Kidney epithelial cell (primary cell): ENCODE data around the gene PAXX. TPM values are rescaled to one million over a fixed set of nuclear protein-coding genes. Genes with fewer than 3 reads are reported as not detected.

Source experiments
- DNase-seq: peaks from one replicate; pipeline ENCODE4 v3.0.0-alpha.2; 2010; ENCODE audit warnings: low read depth
- H3K27me3 ChIP-seq: 2 replicates; pipeline ENCODE4 v1.6.0; 2011; ENCODE audit warnings: low read length; ENCODE audit not compliant: control insufficient read depth, insufficient read depth
- H3K36me3 ChIP-seq: 2 replicates; pipeline ENCODE4 v1.5.1; 2011; ENCODE audit warnings: low read length; ENCODE audit not compliant: control insufficient read depth, insufficient read depth
- H3K4me3 ChIP-seq: 2 replicates; pipeline ENCODE4 v1.5.1; 2011; ENCODE audit warnings: low read depth, mild to moderate bottlenecking, control low read depth, low read length
- CTCF ChIP-seq: IDR thresholded peaks from 2 replicates; pipeline ENCODE4 v1.5.1; 2011; ENCODE audit warnings: mild to moderate bottlenecking, moderate library complexity, low read length, control low read depth, inconsistent platforms; ENCODE audit not compliant: insufficient read depth, poor library complexity, severe bottlenecking
- total RNA-seq: library from RNA; depleted of rRNA; stranded (reverse); fragments of >200 nt; gene quantifications from 2 replicates; pipeline ENCODE4 v1.2.3, GENCODE V29; 2015

The PAXX gene
- total RNA-seq, 1 donor from 2014 or later: 46.8 TPM

GRCh38 chr9:136949817-136950655, 42.2 kb upstream of the PAXX start:
- DNase-seq: peak; percentile 61

GRCh38 chr9:136950656-136951276, 41.5 kb upstream of the PAXX start:
- Histone ChIP-seq H3K27me3 (no peaks in the 10 kb centered on the region), H3K4me3 (peak overlapping the region; percentile 63), H3K36me3 (no peaks in the 10 kb centered on the region)
- TF ChIP-seq CTCF: no peak
- DNase-seq: no peak

More at GRCh38 chr9:136949817-136950655, 42.2 kb upstream of the PAXX start:
- Histone ChIP-seq H3K36me3 (no peaks in the 10 kb centered on the region), H3K4me3 (peak overlapping the region; percentile 63), H3K27me3 (no peaks in the 10 kb centered on the region)
- TF ChIP-seq CTCF: peak; percentile 28

GRCh38 chr9:136951541-136952320, 40.5 kb upstream of the PAXX start, which contains the start of gene LCN12:
Gene LCN12 (plus strand): TSS chr9:136952273. CDS start chr9:136952328, 55 bp downstream.
- Histone ChIP-seq H3K27me3 (no peaks in the 10 kb centered on the region), H3K36me3 (no peaks in the 10 kb centered on the region), H3K4me3 (no peak within 1 kb of the TSS)
- no peak for DNase-seq
- no peak for TF ChIP-seq CTCF

- Histone ChIP-seq H3K27me3 (no peaks in the 10 kb centered on the region), H3K36me3 (no peaks in the 10 kb centered on the region), H3K4me3 (no peak overlapping the region)
- TF ChIP-seq CTCF: no peak
- no peak for DNase-seq
These were observed 39.8 kb upstream of the PAXX start for GRCh38 chr9:136952321-136952850.

GRCh38 chr9:136952876-136953770, 39.1 kb upstream of the PAXX start:
- Histone ChIP-seq H3K4me3 (no peak overlapping the region), H3K27me3 (no peaks in the 10 kb centered on the region), H3K36me3 (no peaks in the 10 kb centered on the region)
- no peak for TF ChIP-seq CTCF
- DNase-seq: no peak
